Stimulated activated CD4-positive, alpha-beta T cell treated with anti-CD3 and anti-CD28 coated beads, TNF-alpha, amount 100 ng/mL, for 48 hours (primary cell): Measurements from ENCODE around the gene SMPD4.
A peak's percentile ranks its signal among the peaks of the same experiment; 100 is the strongest.
"Not testable (repeated sequence)": the region's sequence is repeated elsewhere in the genome, so short reads cannot be mapped to it uniquely, and the experiment has no call there.

Experiments
- DNase-seq, 3 donors: peaks; one replicate each; pipeline ENCODE4 v3.0.0-alpha.2; 2020; ENCODE audit warnings: low read depth in 3 of 3

The SMPD4 gene, protein sequence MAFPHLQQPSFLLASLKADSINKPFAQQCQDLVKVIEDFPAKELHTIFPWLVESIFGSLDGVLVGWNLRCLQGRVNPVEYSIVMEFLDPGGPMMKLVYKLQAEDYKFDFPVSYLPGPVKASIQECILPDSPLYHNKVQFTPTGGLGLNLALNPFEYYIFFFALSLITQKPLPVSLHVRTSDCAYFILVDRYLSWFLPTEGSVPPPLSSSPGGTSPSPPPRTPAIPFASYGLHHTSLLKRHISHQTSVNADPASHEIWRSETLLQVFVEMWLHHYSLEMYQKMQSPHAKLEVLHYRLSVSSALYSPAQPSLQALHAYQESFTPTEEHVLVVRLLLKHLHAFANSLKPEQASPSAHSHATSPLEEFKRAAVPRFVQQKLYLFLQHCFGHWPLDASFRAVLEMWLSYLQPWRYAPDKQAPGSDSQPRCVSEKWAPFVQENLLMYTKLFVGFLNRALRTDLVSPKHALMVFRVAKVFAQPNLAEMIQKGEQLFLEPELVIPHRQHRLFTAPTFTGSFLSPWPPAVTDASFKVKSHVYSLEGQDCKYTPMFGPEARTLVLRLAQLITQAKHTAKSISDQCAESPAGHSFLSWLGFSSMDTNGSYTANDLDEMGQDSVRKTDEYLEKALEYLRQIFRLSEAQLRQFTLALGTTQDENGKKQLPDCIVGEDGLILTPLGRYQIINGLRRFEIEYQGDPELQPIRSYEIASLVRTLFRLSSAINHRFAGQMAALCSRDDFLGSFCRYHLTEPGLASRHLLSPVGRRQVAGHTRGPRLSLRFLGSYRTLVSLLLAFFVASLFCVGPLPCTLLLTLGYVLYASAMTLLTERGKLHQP

DNA sequence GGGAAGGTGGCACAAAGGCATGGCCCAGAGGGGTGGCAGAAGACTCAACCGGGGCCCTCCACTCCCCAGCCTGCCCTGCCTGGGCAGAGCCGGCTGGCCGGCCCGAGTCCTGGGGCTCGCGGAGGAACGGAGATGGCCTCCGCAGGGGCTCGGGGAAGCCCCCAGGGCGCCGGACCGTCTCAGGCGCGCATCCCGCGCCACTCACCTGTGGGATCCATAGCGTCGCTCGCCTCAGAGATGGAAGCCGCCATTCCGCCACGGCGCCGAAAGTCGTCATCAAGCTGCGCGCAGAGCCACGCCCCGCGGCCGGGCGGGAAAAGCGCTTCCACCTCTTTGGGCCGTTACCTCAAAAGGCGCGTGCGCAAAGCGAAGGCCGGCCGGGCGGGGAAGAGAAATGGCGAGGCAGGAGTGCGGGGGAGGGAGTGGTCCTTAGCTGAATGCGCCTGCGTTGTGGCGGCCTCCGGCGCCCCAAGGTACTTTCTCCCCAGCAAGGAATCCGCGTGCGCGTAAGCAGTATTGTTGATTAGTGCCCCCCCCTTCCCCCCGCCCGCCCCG lies at the start of gene SMPD4:
Gene SMPD4 (minus strand): TSS at position 278 of the 555 bp plus-strand sequence. CDS start 5,010 bp downstream, outside the sequence.
- DNase-seq, result peak; percentile 94 to 96 (median 95)

GRCh38 chr2:130230907-130231306 lies 49.5 kb upstream of the SMPD4 start:
- DNase-seq, result not testable (repeated sequence)

GRCh38 chr2:130230376-130230775 lies 49.0 kb upstream of the SMPD4 start:
- not testable (repeated sequence) for DNase-seq

- peak in 1 of 3 donors; percentile 17 for DNase-seq
These were observed 47.7 kb upstream of the SMPD4 start for GRCh38 chr2:130229161-130229510.

DNA sequence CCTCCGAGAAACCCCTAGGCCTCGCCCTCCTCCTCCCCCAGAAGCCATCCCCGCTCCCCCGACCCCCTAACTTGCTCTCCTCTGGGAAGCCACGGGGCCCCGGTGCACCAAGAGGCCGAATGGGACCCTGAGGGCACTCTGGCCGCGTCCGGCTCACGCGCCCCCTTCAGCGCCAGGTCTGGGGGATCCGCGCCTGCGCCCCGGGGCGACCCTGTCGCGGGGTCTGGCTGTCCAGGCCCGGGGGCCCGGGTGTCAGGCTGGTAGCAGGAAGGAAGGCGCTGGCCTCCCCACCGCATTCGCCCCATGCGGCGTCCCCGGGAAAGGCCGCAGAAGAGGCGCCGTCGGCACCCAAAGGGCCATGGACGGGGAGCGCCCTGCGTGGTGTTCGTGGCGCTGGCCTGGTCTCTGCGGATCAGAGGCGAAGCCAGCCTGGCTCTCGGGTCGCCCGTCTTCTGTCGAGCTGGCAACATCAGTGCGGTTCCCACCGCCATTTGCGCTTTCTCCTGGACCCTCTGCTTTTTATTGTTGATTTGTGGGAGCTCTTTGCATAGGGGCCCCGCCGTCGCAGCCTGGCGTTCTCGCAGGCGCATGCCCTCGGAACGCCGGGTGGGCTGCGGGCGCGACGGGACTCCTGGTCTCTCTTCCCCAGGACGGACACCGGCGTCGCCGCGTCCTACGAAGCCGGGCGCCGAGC lies 47.2 kb upstream of the SMPD4 start:
- not testable (repeated sequence) for DNase-seq

DNA sequence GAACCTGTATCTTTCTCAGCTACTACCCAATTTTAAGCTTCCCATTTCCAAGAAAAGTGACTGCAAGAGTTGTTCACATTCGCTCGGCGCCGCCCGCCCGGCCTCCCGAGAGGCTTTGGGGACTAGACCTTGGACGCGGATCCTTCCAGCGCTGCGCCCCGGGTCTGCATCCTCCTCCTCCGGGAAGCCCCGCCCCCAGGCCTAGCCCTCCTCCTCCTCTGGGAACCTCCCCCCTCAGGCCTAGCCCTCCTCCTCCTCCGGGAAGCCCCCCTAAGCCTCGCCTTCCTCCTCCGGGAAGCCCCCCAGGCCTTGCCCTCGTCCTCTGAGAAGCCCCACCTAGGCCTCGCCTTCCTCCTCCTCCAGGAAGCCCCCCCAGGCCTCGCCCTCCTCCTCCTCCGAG lies 46.6 kb upstream of the SMPD4 start:
- not testable (repeated sequence) for DNase-seq

- DNase-seq, result not testable (repeated sequence)
These were observed 41.1 kb upstream of the SMPD4 start for GRCh38 chr2:130222523-130222922.

GRCh38 chr2:130220505-130220904 lies 39.1 kb upstream of the SMPD4 start:
- not testable (repeated sequence) for DNase-seq

DNA sequence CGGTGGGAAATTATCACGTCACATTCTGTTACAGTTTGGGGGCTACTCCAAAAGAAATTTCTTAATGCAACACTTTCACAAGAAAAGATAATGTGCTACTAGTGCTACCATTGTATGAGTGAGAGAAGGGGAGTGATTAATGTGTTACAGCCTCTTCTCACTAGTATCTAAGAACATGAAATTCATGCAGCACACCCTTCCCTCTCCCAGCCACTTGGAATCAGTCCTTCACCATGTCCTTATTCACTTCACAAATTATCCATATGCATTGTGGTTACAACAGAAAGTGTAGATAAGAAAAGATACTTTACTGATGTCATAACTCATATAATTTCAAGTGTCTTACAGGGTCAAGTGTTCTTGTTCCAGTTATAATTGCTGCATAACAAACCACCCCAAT lies 37.7 kb upstream of the SMPD4 start:
- not testable (repeated sequence) for DNase-seq

- not testable (repeated sequence) for DNase-seq
These were observed 25.6 kb upstream of the SMPD4 start for GRCh38 chr2:130207051-130207450.

DNA sequence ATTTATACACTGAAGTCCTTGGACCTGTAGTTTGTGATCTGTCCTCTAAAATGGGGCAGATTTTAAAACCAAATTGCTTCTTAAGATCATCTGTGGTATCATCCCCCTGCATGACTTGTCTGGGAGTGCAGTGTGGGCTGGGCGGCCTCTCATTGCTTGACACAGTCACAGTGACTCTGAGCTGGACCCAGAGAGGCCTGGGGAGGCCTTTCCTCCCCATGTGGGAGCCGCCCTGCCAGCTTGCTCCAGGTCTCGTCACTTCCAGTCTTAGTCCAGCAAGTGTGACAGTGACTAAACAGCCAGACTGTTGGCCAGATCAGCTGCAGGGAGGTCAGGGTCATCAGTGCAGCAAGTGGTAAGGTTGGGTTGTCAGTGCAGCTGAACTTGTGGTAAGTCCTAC lies 21.7 kb upstream of the SMPD4 start:
- not testable (repeated sequence) for DNase-seq

DNA sequence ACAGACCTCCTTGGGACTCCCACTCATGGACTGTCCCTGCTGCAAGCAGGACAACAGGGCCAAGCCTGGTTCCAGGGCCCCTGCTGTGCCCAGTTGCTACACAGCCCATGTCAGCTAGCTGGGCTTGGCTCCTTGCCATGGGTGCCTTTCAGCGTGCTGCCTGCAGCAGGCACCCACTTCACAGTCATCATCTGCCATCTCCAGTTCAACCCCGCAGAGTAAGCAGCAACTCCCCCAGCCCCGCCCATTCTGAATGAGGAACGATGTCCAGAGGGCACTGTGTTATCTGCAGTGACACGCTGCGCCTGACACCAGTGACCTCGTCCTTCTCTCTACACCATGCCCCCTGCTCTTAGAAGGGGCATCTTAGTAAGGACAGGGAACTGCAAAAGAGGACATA lies 21.1 kb upstream of the SMPD4 start:
- DNase-seq, result not testable (repeated sequence)

DNA sequence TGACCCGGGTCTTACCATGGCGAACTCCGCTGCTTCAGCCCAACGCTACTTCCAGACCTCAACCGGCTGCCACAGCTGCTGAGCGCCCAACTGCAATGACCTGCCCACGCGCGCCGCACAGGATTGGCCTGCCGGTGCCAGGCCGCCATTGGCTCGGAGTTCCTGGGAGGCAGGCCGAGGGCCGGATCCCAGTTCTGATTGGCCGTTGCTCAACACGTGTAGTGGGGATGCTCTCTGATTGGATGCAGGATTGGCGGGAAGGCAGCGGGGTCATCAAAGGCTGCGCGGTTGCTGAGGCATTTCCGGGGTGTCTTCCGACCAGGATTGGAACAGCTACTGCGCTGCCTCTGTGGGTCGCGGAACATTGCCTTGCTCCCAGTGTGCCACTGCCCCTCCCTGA lies 16.9 kb upstream of the SMPD4 start, which contains the start of gene TUBA3E:
Gene TUBA3E (minus strand): TSS at position 97 of the 400 bp plus-strand sequence. CDS start 79 bp downstream, at position 18.
- DNase-seq, result no peak

DNA sequence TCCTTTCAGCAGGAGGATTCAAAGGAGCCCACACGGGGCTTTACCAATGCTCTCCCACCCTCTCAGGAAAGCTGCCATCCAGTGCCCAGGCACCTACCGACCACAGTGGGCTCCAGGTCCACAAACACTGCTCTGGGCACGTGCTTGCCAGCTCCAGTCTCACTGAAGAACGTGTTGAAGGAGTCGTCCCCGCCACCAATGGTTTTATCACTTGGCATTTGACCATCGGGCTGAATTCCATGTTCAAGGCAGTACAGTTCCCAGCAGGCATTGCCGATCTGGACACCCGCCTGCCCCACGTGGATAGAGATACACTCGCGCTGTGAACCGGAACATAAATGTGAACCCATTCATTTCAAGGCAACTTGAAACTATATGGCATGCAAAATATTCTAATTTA lies 14.7 kb upstream of the SMPD4 start:
- not testable (repeated sequence) for DNase-seq

DNA sequence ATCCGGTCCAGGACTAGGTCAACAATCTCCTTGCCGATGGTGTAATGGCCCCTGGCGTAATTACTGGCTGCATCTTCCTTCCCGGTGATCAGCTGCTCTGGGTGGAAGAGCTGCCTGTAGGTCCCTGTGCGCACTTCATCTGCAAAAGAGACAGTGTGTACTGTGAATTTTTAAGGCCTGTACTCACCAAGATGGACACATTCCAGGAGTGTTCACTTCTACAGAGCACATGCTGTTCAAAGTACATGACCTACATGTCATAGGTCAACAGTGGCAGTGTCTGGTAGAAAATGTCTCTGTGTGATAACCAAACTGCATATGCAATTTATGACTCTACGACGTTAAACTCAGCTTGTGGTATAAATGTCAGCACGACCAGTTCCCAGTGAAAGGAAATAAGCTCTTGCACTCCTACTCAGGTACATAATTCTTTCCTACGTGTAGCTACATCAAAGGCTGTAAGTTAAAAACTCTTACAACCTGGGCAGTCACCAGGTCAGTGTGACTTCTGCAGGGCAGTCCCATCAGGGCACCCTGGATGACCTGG lies 13.8 kb upstream of the SMPD4 start:
- not testable (repeated sequence) for DNase-seq

GRCh38 chr2:130193824-130194223 lies 12.4 kb upstream of the SMPD4 start:
- DNase-seq, result not testable (repeated sequence)

GRCh38 chr2:130192451-130192850 lies 11.0 kb upstream of the SMPD4 start:
- not testable (repeated sequence) for DNase-seq

DNA sequence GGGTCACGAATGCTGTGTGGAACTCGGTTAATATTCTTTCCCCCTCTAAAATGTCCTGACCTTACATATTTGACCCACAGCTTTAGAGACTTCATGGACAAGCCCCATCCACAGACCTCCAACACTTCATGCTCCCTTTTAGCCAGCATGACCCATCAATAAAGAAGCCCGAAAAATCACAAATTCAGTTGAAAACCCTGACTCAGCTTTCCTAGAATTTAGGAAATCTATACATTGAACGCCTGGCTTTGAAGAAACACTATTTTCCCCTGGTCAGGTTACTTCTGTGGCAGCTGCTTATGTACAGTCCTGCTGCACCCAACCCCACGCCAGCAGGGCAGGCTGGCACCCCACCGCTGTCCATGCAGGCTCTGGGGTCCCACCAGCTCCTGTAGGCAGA lies 9.9 kb upstream of the SMPD4 start:
- DNase-seq, result not testable (repeated sequence)

DNA sequence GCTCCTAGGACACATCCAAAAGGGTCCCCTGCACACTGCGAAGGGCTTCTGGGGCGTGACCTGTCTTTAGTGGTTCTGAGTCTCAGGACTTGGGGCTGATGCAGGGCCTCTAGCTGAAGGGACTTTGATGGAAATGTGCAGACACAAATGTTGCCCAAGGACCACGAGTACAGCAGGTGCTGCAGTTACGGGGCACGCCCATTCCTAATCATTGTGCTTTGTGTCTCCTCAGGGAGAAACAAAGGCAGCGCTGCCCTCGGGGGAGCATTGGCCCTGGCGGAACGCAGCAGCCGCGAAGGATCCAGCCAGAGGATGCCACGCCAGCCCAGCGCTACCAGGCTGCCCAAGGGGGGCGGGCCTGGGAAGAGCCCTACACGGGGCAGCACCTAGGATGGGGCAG lies 8.8 kb upstream of the SMPD4 start:
- DNase-seq, result no peak

GRCh38 chr2:130188958-130189357 lies 7.6 kb upstream of the SMPD4 start:
- DNase-seq, result not testable (repeated sequence)
